KOPT-K1 (cell line): ENCODE data around the gene ZFP30.
A peak's percentile ranks its signal among the peaks of the same experiment; 100 is the strongest.
"Not testable (repeated sequence)": the region's sequence is repeated elsewhere in the genome, so short reads cannot be mapped to it uniquely, and the experiment has no call there.

Experiments used
- H3K27ac ChIP-seq: fragments of 200-600 bp; sonication (generic); 2 replicates; pipeline ENCODE4 v1.5.1; 2016; ENCODE audit warnings: antibody characterized with exemption, mild to moderate bottlenecking, low read depth, low read length; ENCODE audit not compliant: poor library complexity, severe bottlenecking
- H3K36me3 ChIP-seq: fragments of 200-600 bp; sonication (generic); 2 replicates; pipeline ENCODE4 v1.5.1; 2017; ENCODE audit warnings: antibody characterized with exemption, mild to moderate bottlenecking, low read length, moderate library complexity; ENCODE audit not compliant: insufficient read depth
- H3K9me3 ChIP-seq: fragments of 200-600 bp; sonication (generic); 2 replicates; pipeline ENCODE4 v1.5.1; 2017; ENCODE audit warnings: antibody characterized with exemption, low read length, mild to moderate bottlenecking; ENCODE audit not compliant: insufficient read depth, poor library complexity, severe bottlenecking

Gene ZFP30

DNA sequence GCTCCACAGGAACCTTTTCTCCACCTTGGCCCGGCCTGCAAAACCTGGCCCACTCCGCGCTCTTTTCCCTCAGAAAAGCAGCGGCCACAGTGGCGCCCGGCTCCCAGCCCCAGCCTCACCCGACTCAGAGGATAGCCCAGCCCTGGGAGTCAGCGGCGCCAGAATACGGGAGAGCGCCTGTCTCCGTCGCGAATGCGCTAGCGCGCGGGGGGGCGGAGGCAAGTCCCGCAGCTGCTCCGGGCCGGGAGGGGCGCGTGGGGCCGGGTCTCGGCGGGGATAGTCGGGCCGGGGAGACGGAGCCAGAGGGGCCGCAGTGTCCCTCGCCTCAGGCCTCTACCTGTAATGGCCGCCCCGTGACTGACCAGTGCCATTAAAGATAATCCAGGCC is at the start of gene ZFP30:
ZFP30 (minus strand) TSS at position 165 of the 388 bp plus-strand sequence. CDS start 7,643 bp downstream, outside the sequence.
- Histone ChIP-seq H3K27ac (peak within 1 kb of the TSS; percentile 91), H3K36me3 (peaks cover 32% of the 10 kb centered on the region), H3K9me3 (peaks cover 25% of the 10 kb centered on the region)

DNA sequence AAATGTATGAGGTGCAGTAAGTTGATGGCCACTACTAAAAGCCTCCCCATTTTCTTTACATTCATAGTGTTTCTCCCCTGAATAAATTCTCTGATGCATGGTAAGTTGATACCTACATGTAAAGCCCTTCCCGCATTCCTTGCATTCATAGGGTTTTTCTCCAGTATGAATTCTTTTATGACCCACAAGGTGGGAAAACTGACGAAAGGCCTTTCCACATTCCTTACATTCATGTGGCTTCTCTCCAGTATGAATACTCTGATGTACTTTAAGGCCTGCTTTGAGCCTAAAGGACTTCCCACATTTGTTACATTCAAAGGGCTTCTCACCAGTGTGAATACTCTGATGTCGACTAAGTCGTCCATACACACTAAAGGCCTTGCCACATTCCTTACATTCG is 43.8 kb upstream of the ZFP30 start:
- no peak overlapping the region for H3K27ac ChIP-seq
- peaks cover 83% of the 10 kb centered on the region for H3K36me3 ChIP-seq
- peaks cover 41% of the 10 kb centered on the region for H3K9me3 ChIP-seq

DNA sequence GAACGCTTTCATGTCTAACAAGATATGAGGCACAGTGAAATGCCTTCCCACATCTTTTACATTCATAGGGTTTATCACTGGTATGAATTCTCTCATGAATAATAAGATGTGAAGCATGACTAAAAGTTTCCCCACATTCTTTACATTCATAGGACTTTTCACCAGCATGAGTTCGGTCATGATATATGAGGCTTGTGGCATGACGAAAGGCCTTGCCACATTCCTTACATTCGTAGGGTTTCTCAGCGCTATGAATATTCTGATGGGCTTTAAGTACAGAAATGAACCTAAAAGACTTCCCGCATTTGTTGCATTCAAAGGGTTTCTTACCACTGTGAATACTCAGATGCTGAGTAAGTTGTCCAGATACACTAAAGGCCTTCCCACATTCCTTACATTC is 43.0 kb upstream of the ZFP30 start:
- H3K27ac ChIP-seq = no peak overlapping the region
- H3K9me3 ChIP-seq = peaks cover 36% of the 10 kb centered on the region
- peaks cover 74% of the 10 kb centered on the region for H3K36me3 ChIP-seq

DNA sequence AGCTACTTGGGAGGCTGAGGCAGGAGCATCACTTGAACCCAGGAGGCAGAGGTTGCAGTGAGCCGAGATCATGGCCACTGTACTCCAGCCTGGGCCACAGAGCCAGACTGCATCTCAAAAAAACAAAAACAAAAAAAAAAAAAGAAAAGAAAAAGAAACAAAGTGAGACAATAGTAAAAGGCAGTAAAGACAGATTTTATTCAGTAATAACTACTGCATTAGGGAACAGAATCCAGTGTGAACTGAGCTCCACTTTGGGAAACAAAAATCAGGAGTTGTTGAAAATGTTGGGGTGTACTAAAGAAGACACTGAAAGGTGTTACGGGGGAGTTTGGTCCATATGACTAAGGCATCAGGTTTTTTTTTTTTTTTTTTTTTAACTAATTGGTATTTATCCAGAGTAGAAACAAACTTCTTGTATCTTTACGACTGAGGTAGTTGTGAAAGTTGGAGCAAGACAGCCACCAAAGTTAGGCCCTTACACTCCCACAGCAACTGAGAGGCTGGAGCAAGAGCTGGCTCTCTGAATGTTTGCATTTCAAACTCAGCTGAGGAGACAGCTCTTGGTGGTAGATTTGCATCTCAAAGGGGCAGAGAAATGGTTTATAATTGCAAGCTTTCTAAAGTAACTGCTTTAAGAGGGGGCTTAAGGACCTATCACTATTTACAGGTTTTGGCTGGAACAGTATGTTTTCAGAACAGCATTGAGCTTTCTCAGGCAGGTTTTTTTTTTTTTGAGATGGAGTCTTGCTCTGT is 40.1 kb upstream of the ZFP30 start:
- Histone ChIP-seq H3K27ac (no peak overlapping the region), H3K9me3 (peaks cover 28% of the 10 kb centered on the region), H3K36me3 (peaks cover 46% of the 10 kb centered on the region)

DNA sequence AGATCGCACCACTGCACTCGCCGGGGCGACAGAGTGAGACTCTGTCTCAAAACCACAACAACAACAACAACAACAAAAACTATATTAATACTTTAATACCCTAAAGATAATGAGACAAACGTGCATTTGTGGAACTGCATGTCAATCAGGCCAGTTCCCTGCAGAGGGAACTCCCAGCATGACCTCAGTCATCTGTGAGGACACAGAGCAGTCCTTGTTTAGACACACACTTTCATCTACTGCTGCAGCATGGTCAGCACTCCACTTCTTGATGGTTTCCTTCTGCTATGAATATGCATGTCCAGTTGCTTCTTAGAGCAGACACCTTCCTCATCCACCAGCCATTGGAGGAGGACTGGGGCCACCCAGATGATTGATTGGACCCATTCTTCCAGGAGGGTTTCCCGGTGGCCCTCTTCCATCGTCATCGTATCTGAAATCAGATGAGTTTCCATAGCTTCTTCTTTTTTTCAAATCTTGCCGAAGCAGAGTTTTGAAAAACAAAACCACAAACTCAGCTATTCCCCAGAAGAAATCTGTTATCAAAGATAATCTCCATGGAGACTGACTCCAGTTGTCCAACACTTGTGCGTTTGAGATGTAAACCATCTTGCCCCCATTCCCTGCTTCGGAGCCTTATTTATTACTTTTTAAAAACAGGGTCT is 37.8 kb upstream of the ZFP30 start:
- Histone ChIP-seq H3K27ac (no peak overlapping the region), H3K36me3 (peaks cover 24% of the 10 kb centered on the region), H3K9me3 (peaks cover 6% of the 10 kb centered on the region)

DNA sequence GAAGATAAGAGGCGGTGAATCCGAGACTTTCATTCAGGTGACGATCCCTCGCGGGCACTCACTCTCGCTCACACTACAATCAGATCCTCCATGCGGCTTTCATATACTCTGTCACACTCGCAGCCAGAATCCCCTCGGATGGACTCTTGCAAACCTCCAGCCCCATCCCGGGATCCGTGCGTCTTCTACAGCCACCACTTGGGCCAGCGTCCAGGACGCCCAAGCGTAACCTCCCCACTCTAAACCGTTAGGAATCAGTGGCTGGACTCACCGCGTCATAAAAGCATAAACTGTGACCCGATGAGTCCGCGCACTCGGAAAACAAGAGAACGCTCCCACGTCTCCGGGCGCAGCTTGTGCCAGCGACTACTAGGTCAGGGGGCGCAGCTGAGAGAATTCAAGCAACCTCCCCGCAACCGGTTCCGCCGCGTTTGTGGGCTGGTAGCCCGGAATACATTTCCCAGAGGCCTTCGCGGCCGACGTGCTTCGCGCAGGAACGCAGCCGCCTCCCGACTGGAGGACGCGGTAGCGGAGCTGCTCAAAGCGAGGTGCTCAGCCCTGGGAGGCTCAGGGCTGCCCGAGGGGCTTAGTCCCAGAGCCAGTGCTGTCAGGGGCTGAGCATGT is 36.7 kb upstream of the ZFP30 start:
- Histone ChIP-seq H3K36me3 (peaks cover 13% of the 10 kb centered on the region), H3K27ac (peak overlapping the region; percentile 58), H3K9me3 (peaks cover 4% of the 10 kb centered on the region)

DNA sequence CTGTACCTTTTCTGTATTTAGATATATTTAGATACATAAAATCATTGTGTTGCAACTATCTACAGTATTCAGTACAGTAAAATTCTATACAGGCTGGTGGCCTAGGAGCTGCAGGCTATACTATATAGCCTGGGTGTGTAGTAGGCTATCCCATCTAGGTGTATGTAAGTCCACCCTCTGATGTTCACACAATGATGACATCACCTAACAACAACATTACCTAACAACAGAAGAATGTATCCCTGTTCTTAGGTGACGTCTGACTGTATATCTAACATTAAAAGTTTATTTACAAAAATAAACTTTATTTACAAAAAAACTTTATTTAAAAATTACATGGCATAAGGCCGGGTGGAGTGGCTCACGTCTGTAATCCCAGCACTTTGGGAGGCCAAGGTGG is 28.3 kb upstream of the ZFP30 start:
- Histone ChIP-seq H3K27ac (no peak overlapping the region), H3K9me3 (peaks cover 10% of the 10 kb centered on the region), H3K36me3 (no peaks in the 10 kb centered on the region)

DNA sequence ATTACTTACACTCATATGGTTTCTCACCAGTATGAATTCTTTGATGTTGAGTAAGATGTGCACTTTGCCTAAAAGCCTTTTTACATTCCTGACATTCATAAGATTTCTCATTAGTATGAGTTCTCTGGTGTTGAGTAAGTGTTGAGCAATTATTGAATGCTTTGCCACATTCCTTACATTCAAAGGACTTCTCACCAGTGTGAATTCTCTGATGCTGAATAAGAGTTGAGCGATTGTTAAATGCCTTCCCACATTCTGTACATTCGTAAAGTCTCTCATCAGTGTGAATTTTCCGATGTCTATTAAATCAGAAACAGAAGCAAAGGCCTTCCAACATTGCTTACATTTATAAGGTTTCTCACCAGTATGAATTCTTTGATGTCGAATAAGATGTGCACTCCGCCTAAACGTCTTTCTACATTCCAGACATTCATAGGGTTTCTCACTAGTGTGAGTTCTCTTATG is 14.2 kb upstream of the ZFP30 start:
- H3K36me3 ChIP-seq = no peaks in the 10 kb centered on the region
- no peak overlapping the region for H3K27ac ChIP-seq
- H3K9me3 ChIP-seq = peaks cover 63% of the 10 kb centered on the region

DNA sequence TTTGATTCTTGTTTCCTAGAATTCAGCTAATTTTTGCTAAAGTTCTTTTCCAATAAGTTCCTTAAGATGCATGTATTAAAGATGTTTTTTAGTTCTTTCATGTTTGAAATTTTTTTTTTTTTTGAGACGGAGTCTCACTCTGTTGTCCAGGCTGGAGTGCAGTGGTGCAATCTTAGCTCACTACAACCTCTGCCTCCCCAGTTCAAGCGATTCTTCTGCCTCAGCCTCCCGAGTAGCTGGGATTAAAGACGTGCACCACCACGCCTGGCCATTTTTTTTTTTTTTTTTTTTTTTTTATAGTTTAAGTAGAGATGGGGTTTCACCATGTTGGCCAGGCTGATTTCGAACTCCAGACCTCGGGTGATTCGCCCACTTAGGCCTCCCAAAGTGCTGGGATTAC is 1.9 kb upstream of the ZFP30 start:
- peaks cover 16% of the 10 kb centered on the region for H3K9me3 ChIP-seq
- peaks cover 18% of the 10 kb centered on the region for H3K36me3 ChIP-seq
- H3K27ac ChIP-seq = not testable (repeated sequence)

DNA sequence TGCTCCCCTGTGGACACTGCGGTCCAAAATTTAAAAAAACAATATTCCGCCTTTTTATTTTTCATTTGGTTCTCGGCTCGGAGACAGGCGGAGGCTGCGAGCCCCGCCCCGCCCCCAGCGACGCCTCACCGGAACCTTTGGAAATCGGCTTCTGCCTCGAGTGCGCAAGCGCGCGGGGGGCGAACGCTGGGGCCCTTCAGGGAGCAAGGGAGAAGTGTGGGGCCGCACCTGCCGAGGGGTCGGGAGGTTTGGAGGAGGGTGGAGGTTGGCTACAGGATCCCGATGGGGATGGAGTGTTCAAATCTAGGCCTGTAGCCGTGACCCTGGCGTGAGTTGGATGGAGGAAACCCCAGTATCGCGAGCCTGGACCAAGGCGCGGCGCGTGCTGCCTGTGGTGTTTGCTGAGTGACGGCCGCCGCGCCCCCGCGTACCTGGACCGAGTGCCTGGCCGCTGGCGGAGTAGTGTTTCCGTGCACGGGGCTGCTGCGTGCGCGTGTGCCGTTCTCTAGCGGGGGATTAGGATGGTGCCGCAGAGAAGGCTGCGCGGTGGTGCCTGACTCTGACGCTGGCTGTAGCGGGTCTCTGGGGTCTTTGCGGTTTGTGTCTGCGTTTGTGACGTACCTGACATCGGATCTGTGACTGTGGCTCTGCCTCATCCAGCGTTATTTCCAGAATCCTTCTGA is 565 bp upstream of the ZFP30 start:
- Histone ChIP-seq H3K36me3 (peaks cover 31% of the 10 kb centered on the region), H3K27ac (peak overlapping the region; percentile 91), H3K9me3 (peaks cover 25% of the 10 kb centered on the region)

DNA sequence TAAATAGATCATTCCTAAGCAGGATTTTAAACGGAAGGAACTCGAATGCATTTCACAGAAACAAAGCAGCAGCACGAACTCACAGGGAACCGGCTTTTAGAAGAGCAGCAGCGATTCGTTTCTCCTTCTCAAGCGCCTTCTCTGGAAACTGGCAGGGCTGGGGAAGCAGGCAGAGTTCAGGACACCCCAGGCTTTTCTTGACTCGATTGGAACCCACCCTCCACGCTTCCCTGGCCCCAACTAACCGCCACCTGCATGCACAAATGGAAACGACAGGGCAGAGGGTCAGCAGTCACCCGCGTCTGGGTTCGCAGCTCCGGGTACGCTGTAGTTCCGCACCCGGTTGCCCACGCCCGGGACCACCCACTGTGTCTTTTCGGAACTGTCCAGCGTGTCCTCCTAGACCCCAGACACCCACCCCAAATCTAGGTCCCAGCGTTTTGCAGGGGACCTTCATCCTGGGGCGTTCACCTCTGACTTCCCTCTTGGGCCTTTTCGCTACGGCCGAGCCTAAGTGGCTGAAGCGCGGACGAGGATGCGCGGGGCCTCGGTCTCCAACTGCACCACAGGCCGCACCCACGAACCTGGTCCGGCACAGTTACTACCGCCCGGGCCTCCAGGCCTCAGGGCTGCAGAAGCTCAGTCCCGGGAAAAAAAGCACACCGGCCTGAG is 500 bp downstream of the ZFP30 start:
- Histone ChIP-seq H3K9me3 (peaks cover 29% of the 10 kb centered on the region), H3K27ac (peak overlapping the region; percentile 91), H3K36me3 (peaks cover 33% of the 10 kb centered on the region)

DNA sequence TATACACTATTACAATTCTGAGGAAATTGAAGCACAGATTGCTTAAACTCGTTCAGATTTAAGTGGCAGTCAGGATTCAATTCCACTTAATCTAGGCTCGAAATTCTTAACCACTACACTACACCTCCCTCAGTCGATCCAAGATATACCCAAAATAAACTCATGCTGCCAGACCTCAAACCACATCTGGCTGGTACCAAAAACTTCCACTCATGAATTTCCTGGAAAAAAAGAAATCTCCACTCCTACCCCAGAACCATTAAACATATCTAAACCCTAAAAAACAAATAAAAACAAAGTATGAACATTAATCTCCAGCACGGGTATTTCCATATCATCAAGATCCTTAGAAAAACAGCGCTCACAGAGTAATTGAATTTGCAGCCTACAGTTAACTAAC is 1.1 kb downstream of the ZFP30 start:
- Histone ChIP-seq H3K27ac (peak overlapping the region; percentile 91), H3K9me3 (peaks cover 35% of the 10 kb centered on the region), H3K36me3 (peaks cover 37% of the 10 kb centered on the region)

DNA sequence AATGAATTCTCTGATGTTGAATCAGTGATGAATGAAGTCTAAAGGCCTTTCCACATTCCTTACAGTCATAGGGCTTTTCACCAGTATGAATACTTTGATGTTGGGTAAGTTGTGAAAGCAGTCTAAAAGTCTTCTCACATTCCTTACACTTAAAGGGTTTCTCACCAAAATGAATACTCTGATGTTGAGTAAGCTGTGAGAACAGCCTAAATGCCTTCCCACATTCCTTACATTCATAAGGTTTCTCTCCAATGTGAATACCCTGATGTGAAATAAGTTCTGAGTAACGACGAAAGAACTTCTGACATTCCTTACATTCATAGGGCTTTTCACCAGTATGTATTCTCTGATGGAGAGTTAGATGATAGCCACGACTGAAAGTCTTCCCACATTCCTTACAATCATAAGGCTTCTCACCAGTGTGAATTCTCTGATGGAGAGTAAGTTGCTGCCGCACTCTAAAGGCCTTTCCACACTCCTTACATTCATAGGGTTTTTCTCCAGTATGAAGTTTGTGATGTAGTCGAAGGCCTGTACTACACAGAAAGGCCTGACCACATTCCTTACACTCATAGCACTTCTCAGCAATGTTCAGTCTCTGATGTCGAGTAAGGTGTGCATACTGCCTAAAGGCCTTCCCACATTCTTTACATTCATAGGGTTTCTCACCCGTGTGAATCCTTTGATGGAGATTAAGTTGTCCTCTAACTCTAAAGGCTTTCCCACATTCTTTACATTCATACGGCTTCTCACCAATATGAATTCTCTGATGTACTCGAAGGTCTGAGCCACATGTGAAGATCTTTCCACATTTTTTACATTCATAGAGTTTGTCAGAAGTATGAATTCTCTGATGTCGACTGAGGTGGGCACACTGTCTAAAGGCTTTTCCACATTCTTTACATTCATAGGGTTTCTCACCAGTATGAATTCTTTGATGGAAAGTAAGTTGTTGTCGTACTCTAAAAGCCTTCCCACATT is 19.9 kb downstream of the ZFP30 start:
- peaks cover 96% of the 10 kb centered on the region for H3K9me3 ChIP-seq
- peaks cover 66% of the 10 kb centered on the region for H3K36me3 ChIP-seq
- H3K27ac ChIP-seq = no peak overlapping the region

DNA sequence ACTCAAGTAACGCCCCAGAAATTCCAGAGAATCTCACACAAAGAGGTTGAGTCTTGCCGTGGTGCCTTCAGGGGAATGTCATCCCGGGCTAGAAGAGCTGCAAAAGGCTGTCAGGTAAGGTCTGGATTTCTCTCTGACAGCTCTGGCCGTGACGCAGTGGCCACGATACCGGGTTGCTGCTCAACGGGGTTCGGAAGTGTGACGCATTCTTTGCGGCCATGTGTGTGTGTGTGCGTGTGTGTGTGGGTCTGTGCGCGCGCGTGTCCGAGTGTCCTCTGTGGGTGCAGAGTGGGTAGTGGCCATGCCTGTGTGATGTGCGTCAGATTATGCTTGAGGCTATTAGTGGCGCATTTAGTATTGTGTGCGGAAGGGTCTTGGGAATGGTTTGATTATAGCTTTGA is 60.3 kb downstream of the ZFP30 start:
- Histone ChIP-seq H3K36me3 (no peaks in the 10 kb centered on the region), H3K27ac (peak overlapping the region; percentile 62), H3K9me3 (peaks cover 18% of the 10 kb centered on the region)
